HEK293T (cell line): ENCODE results near the gene LDLR.
"Not testable (repeated sequence)": the region's sequence is repeated elsewhere in the genome, so short reads cannot be mapped to it uniquely, and the experiment has no call there.

Experiments used
- CTCF ChIA-PET: fragments of 350-600 bp; formaldehyde crosslinking; extraction: SDS; loops from one replicate; lab custom pipeline; 2021; ENCODE audit warnings: antibody characterized with exemption, inconsistent platforms; lab: Yijun Ruan, JAX
- POLR2A ChIA-PET: fragments of 350-600 bp; formaldehyde crosslinking; extraction: SDS; loops from one replicate; lab custom pipeline; 2020; ENCODE audit warnings: antibody characterized with exemption, inconsistent platforms; lab: Yijun Ruan, JAX
- DNase-seq: peaks from one replicate; pipeline ENCODE4 v3.0.0; 2012; ENCODE audit warnings: mixed read lengths; ENCODE audit errors: extremely low spot score
- ARNT ChIP-seq: fragments of 450-650 bp; IDR thresholded peaks from 2 replicates; pipeline ENCODE4 v1.6.1; 2017; ENCODE audit warnings: mild to moderate bottlenecking
- BHLHE40 ChIP-seq: fragments of 450-650 bp; IDR thresholded peaks from 2 replicates; pipeline ENCODE4 v1.6.1; 2016; ENCODE audit warnings: mild to moderate bottlenecking, moderate library complexity, borderline replicate concordance
- CTBP1 ChIP-seq: fragments of 450-650 bp; IDR thresholded peaks from 2 replicates; pipeline ENCODE4 v1.6.1; 2016; ENCODE audit warnings: borderline replicate concordance
- ELF4 ChIP-seq: fragments of 450-650 bp; IDR thresholded peaks from 2 replicates; pipeline ENCODE4 v1.6.1; 2017; ENCODE audit warnings: antibody characterized with exemption
- FOXA1 ChIP-seq: fragments of 450-650 bp; IDR thresholded peaks from 2 replicates; pipeline ENCODE4 v1.6.1; 2016; ENCODE audit warnings: mild to moderate bottlenecking
- FOXK2 ChIP-seq: fragments of 450-650 bp; IDR thresholded peaks from 2 replicates; pipeline ENCODE4 v1.6.1; 2016; ENCODE audit warnings: mild to moderate bottlenecking
- FOXM1 ChIP-seq: fragments of 450-650 bp; IDR thresholded peaks from 2 replicates; pipeline ENCODE4 v1.6.1; 2017; ENCODE audit warnings: mild to moderate bottlenecking, borderline replicate concordance
- HDGF ChIP-seq: fragments of 450-650 bp; IDR thresholded peaks from 2 replicates; pipeline ENCODE4 v1.6.1; 2017; ENCODE audit warnings: antibody characterized with exemption, borderline replicate concordance
- L3MBTL2 ChIP-seq: fragments of 450-650 bp; conservative IDR thresholded peaks from 2 replicates; pipeline ENCODE4 v1.6.1; 2016; ENCODE audit warnings: mild to moderate bottlenecking
- LEF1 ChIP-seq: fragments of 450-650 bp; IDR thresholded peaks from 2 replicates; pipeline ENCODE4 v1.6.1; 2017; ENCODE audit warnings: mild to moderate bottlenecking, borderline replicate concordance
- NFRKB ChIP-seq: fragments of 450-650 bp; IDR thresholded peaks from 2 replicates; pipeline ENCODE4 v1.6.1; 2016; ENCODE audit warnings: mild to moderate bottlenecking, moderate library complexity
- PKNOX1 ChIP-seq: fragments of 450-650 bp; IDR thresholded peaks from 2 replicates; pipeline ENCODE4 v1.6.1; 2016
- SP1 ChIP-seq: fragments of 450-650 bp; IDR thresholded peaks from 2 replicates; pipeline ENCODE4 v1.6.1; 2017
- SUZ12 ChIP-seq: fragments of 450-650 bp; IDR thresholded peaks from 2 replicates; pipeline ENCODE4 v1.6.1; 2016; ENCODE audit warnings: mild to moderate bottlenecking
- TARDBP ChIP-seq: fragments of 450-650 bp; IDR thresholded peaks from 2 replicates; pipeline ENCODE4 v1.6.1; 2016
- ZNF384 ChIP-seq: fragments of 450-650 bp; IDR thresholded peaks from 2 replicates; pipeline ENCODE4 v1.6.1; 2016

LDLR gene

DNA sequence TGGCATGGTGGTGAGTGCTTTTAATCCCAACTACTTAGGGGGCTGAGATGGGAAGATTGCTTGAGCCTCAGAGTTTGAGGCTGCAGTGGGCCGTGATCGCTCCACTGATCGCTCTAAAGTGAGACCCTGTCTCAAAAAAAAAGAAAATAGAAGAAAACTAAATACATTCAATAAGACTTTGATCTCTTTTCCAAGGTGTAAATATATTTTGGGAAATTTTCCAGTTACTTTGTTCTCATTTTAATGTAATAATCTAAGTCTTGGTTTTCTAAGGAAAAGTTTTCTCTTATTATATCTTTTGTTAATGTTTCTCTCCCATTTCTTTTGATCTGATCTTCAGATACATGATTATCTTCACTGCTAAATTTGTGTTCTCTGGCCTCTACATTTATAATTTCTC lies 9.6 kb downstream of the LDLR start:
- no peak for DNase-seq
- POLR2A ChIA-PET = interaction anchor here (1.3 kb wide), 1 partner anchor 10 kb away, joined by 3 read pairs; the partner anchor contains the start of gene LDLR
- CTCF ChIA-PET = no interaction called here
- no peak for TF ChIP-seq FOXA1

DNA sequence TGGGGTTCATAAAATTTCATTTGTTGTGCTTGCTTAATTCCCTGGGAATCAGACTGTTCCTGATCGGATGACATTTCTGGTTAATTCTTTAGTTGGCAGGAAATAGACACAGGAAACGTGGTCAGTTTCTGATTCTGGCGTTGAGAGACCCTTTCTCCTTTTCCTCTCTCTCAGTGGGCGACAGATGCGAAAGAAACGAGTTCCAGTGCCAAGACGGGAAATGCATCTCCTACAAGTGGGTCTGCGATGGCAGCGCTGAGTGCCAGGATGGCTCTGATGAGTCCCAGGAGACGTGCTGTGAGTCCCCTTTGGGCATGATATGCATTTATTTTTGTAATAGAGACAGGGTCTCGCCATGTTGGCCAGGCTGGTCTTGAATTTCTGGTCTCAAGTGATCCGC lies 10.8 kb downstream of the LDLR start:
- ChIA-PET POLR2A (interaction anchor here (0.8 kb wide), 1 partner anchor 227 kb away, joined by 3 read pairs; no protein-coding TSS in a partner anchor), CTCF (no interaction called here)
- no peak for DNase-seq
- no peak for TF ChIP-seq SUZ12
- TF ChIP-seq ELF4 = no peak
- no peak for TF ChIP-seq BHLHE40
- no peak for TF ChIP-seq ARNT
- no peak for TF ChIP-seq NFRKB
- no peak for TF ChIP-seq FOXA1
- no peak for TF ChIP-seq FOXM1
- TF ChIP-seq PKNOX1 = no peak
- no peak for TF ChIP-seq L3MBTL2
- TF ChIP-seq FOXK2 = no peak
- TF ChIP-seq CTBP1 = no peak
- no peak for TF ChIP-seq HDGF
- no peak for TF ChIP-seq LEF1
- TF ChIP-seq ZNF384 = no peak

GRCh38 chr19:11101057-11101456 lies 11.8 kb downstream of the LDLR start:
- DNase-seq = no peak
- POLR2A ChIA-PET = no interaction called here
- CTCF ChIA-PET = no interaction called here

DNA sequence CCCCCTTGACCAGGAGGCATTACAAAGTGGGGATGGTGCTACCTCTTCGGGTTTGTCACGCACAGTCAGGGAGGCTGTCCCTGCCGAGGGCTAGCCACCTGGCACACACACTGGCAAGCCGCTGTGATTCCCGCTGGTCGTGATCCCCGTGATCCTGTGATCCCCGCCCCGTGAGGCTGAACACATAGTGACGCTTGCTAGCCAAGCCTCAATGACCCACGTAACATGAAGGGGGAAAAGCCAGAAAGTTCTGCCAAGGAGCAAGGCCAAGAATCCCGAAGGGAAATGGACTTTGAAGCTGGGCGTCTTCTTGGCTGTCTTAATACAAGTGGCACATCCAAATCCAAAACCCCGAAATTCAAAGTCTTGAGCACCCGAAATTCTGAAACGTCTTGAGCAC lies 13.7 kb downstream of the LDLR start:
- DNase-seq = no peak
- no peak for TF ChIP-seq SP1
- TF ChIP-seq BHLHE40 = no peak
- TF ChIP-seq ZNF384 = no peak
- TF ChIP-seq SUZ12 = no peak
- no peak for TF ChIP-seq CTBP1
- TF ChIP-seq FOXM1 = no peak
- TF ChIP-seq TARDBP = no peak
- TF ChIP-seq PKNOX1 = no peak
- no peak for TF ChIP-seq HDGF
- POLR2A ChIA-PET = no interaction called here
- CTCF ChIA-PET = no interaction called here

More at GRCh38 chr19:11101057-11101456, 11.8 kb downstream of the LDLR start:
- TF ChIP-seq ARNT = no peak

GRCh38 chr19:11103667-11104066 lies 14.4 kb downstream of the LDLR start:
- DNase-seq, CTCF ChIA-PET, POLR2A ChIA-PET: not testable (repeated sequence)

- no peak for DNase-seq
- POLR2A ChIA-PET = no interaction called here
- TF ChIP-seq L3MBTL2 (no peak), ZNF384 (no peak), BHLHE40 (no peak), SUZ12 (no peak), ARNT (no peak), LEF1 (no peak), FOXM1 (no peak), NFRKB (no peak), PKNOX1 (no peak), SP1 (no peak), CTBP1 (no peak), FOXA1 (no peak), ELF4 (no peak)
- CTCF ChIA-PET = interaction anchor here (0.5 kb wide), 1 partner anchor 69 kb away, joined by 4 read pairs; no protein-coding TSS in a partner anchor
These were observed 15.9 kb downstream of the LDLR start for GRCh38 chr19:11105014-11105636.

DNA sequence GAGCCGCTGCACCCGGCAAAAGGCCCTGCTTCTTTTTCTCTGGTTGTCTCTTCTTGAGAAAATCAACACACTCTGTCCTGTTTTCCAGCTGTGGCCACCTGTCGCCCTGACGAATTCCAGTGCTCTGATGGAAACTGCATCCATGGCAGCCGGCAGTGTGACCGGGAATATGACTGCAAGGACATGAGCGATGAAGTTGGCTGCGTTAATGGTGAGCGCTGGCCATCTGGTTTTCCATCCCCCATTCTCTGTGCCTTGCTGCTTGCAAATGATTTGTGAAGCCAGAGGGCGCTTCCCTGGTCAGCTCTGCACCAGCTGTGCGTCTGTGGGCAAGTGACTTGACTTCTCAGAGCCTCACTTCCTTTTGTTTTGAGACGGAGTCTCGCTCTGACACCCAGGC lies 17.2 kb downstream of the LDLR start:
- POLR2A ChIA-PET = no interaction called here
- no peak for DNase-seq
- CTCF ChIA-PET = no interaction called here
- TF ChIP-seq L3MBTL2 (no peak), ELF4 (no peak), HDGF (no peak), ZNF384 (no peak), NFRKB (no peak), ARNT (no peak), FOXA1 (no peak), PKNOX1 (no peak)
